Measurements from ENCODE around the gene HABP4. TPM values are rescaled to one million over a fixed set of nuclear protein-coding genes. Genes with fewer than 3 reads are reported as not detected.

HABP4 gene
- total and polyA plus RNA-seq, 2 of the 4 experiments (the other 2 are of a cell fraction) = 5.2 to 10.6 TPM

- in situ Hi-C loops (cut with MboI; ENCODE audit: low sequenced_read_pairs) = no loop called here
- TF ChIP-seq CHD1 (IDR thresholded peaks at IDR 0.05; ENCODE audit: low read depth, low read length) (no peak), CEBPB (IDR thresholded peaks at IDR 0.05; ENCODE audit: low read depth, low read length) (no peak), CTCF (conservative IDR thresholded peaks at IDR 0.05; ENCODE audit: low read depth, low read length) (no peak), RAD21 (IDR thresholded peaks at IDR 0.05; ENCODE audit: low read length) (no peak), FOS (IDR thresholded peaks at IDR 0.05; ENCODE audit: low read depth, low read length) (no peak), NFE2L2 (IDR thresholded peaks at IDR 0.05; ENCODE audit: low read depth, low read length) (no peak), USF2 (IDR thresholded peaks at IDR 0.05; ENCODE audit: low read depth, low read length) (no peak), POLR2A (IDR thresholded peaks at IDR 0.05; ENCODE audit: low read depth, low read length) (no peak), MXI1 (IDR thresholded peaks at IDR 0.05; ENCODE audit: borderline replicate concordance, low read depth, low read length) (no peak), BHLHE40 (IDR thresholded peaks at IDR 0.05; ENCODE audit: low read depth, low read length) (no peak), MAFK (IDR thresholded peaks at IDR 0.05; ENCODE audit: low read depth, low read length) (no peak), RCOR1 (IDR thresholded peaks at IDR 0.05; ENCODE audit: insufficient replicate concordance, low read length) (no peak), MAZ (IDR thresholded peaks at IDR 0.05; ENCODE audit: borderline replicate concordance, low read depth, low read length) (no peak)
- TF ChIP-seq, protein P1, sequence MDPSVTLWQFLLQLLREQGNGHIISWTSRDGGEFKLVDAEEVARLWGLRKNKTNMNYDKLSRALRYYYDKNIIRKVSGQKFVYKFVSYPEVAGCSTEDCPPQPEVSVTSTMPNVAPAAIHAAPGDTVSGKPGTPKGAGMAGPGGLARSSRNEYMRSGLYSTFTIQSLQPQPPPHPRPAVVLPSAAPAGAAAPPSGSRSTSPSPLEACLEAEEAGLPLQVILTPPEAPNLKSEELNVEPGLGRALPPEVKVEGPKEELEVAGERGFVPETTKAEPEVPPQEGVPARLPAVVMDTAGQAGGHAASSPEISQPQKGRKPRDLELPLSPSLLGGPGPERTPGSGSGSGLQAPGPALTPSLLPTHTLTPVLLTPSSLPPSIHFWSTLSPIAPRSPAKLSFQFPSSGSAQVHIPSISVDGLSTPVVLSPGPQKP (IDR thresholded peaks at IDR 0.05; ENCODE audit: borderline replicate concordance, low read depth, low read length) = no peak
- Histone ChIP-seq H3K18ac (ENCODE audit: low read depth, low read length) (no peak overlapping the region), H2BK20ac (ENCODE audit: low read depth, low read length) (no peak overlapping the region), H2AK9ac (replicated peaks; ENCODE audit: low read depth, low read length, poor library complexity) (no peak overlapping the region), H3K27me3 (ENCODE audit: control insufficient read depth, insufficient read depth, low read length) (no peaks in the 10 kb centered on the region), H3K4me1 (ENCODE audit: control insufficient read depth, insufficient read depth, low read length) (peaks cover 16% of the 10 kb centered on the region), H4K91ac (ENCODE audit: insufficient read depth, low read depth, low read length) (no peak overlapping the region), H3K79me1 (ENCODE audit: low read depth in 1 of 2, low read length in 2 of 2) (peaks cover 3 to 7% of the 10 kb centered on the region in 2 experiments; a peak in 1 of 4 replicates), H3K4me3 (ENCODE audit: insufficient read depth, low read depth, low read length) (no peak overlapping the region), H3K36me3 (ENCODE audit: control insufficient read depth, insufficient read depth, low read length) (peaks cover 3% of the 10 kb centered on the region; the same call in 1 of the 2 replicates), H3K4ac (ENCODE audit: low read depth, low read length) (no peak overlapping the region), H2BK15ac (ENCODE audit: low read depth, low read length) (no peak overlapping the region), H3K9me3 (ENCODE audit: control insufficient read depth, insufficient read depth, low read length) (no peaks in the 10 kb centered on the region), H2BK5ac (ENCODE audit: low read depth, low read length, poor library complexity, severe bottlenecking) (no peak overlapping the region), H4K8ac (ENCODE audit: low read depth in 2 of 2, low read length in 2 of 2) (no peak overlapping the region), H3K27ac (ENCODE audit: insufficient read depth, low read length) (no peak overlapping the region), H3K4me2 (ENCODE audit: low read depth, low read length) (no peak overlapping the region), H3K9me1 (ENCODE audit: insufficient read depth, low read length) (peaks cover 9% of the 10 kb centered on the region), H2AK5ac (ENCODE audit: low read depth, low read length) (no peak overlapping the region), H2AFZ (replicated peaks; ENCODE audit: low read length, poor library complexity) (no peak overlapping the region), H3K23ac (ENCODE audit: low read depth, low read length) (no peak overlapping the region), H4K20me1 (ENCODE audit: insufficient read depth, low read length) (peaks cover 1% of the 10 kb centered on the region), H3K56ac (ENCODE audit: extremely low read depth, insufficient read depth, low read length) (no peak overlapping the region), H3K9ac (ENCODE audit: low read depth, low read length) (no peak overlapping the region), H2BK120ac (ENCODE audit: low read depth, low read length) (no peak overlapping the region), H3K14ac (replicated peaks; ENCODE audit: low read depth, low read length) (no peak overlapping the region), H4K5ac (ENCODE audit: low read depth, low read length) (no peak overlapping the region)
- POLR2A ChIA-PET (ENCODE audit: unreplicated experiment) = no interaction called here
- DNase-seq = no peak
- intact Hi-C loops (cut with micrococcal nuclease) = loop anchor here (5.0 kb wide), 1 partner anchor 45 kb away; the partner anchor contains the start of gene HABP4
- WGBS, 2 experiments (ENCODE audit: extremely low coverage in 2 of 2, insufficient read length in 1 of 2) = 83% methylated on average over 1 of the region's 17 CpGs; no CpG with 5 or more reads in 1 of the 2 experiments
- CTCF ChIA-PET = no interaction called here
- ATAC-seq (ENCODE audit: low read depth) = no peak
- no TSS peak for BruUV-seq (replicated peaks)
- dilution Hi-C loops (cut with HindIII; ENCODE audit: low sequenced_read_pairs, unreplicated experiment) = no loop called here
These were observed 47.1 kb downstream of the HABP4 start for GRCh38 chr9:96497117-96497399.
